Hepatocyte (in vitro differentiated cells): Measurements from ENCODE around the gene DSCAM.

ENCODE experiments used
- EZH2 ChIP-seq: fragments of 200-600 bp; sonication (generic); IDR thresholded peaks from 2 replicates; pipeline ENCODE4 v1.6.1; 2016; ENCODE audit warnings: antibody characterized with exemption, mild to moderate bottlenecking, borderline replicate concordance
- EZH2phosphoT487 ChIP-seq: fragments of 200-600 bp; sonication (generic); IDR thresholded peaks from one replicate; pipeline ENCODE4 v1.6.1; 2018; ENCODE audit warnings: antibody characterized with exemption, mild to moderate bottlenecking, low read depth, moderate library complexity; ENCODE audit not compliant: unreplicated experiment, severe bottlenecking
- TF ChIP-seq, protein P1 (sequence below): fragments of 200-600 bp; sonication (generic); IDR thresholded peaks from 2 replicates; pipeline ENCODE4 v1.5.1; 2016; ENCODE audit warnings: antibody characterized with exemption, mild to moderate bottlenecking; ENCODE audit not compliant: poor library complexity

GRCh38 chr21:40331172-40331571, 515.8 kb downstream of the DSCAM start:
- TF ChIP-seq, protein P1, sequence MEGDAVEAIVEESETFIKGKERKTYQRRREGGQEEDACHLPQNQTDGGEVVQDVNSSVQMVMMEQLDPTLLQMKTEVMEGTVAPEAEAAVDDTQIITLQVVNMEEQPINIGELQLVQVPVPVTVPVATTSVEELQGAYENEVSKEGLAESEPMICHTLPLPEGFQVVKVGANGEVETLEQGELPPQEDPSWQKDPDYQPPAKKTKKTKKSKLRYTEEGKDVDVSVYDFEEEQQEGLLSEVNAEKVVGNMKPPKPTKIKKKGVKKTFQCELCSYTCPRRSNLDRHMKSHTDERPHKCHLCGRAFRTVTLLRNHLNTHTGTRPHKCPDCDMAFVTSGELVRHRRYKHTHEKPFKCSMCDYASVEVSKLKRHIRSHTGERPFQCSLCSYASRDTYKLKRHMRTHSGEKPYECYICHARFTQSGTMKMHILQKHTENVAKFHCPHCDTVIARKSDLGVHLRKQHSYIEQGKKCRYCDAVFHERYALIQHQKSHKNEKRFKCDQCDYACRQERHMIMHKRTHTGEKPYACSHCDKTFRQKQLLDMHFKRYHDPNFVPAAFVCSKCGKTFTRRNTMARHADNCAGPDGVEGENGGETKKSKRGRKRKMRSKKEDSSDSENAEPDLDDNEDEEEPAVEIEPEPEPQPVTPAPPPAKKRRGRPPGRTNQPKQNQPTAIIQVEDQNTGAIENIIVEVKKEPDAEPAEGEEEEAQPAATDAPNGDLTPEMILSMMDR = no peak
- TF ChIP-seq EZH2 = no peak
- no peak for TF ChIP-seq EZH2phosphoT487
